ENCODE measurements around the gene NINL. TPM values are rescaled to one million over a fixed set of nuclear protein-coding genes. Genes with fewer than 3 reads are reported as not detected.

Gene NINL
- total RNA-seq, 2 experiments from 2014 or later: 2.5 to 2.8 TPM

DNA sequence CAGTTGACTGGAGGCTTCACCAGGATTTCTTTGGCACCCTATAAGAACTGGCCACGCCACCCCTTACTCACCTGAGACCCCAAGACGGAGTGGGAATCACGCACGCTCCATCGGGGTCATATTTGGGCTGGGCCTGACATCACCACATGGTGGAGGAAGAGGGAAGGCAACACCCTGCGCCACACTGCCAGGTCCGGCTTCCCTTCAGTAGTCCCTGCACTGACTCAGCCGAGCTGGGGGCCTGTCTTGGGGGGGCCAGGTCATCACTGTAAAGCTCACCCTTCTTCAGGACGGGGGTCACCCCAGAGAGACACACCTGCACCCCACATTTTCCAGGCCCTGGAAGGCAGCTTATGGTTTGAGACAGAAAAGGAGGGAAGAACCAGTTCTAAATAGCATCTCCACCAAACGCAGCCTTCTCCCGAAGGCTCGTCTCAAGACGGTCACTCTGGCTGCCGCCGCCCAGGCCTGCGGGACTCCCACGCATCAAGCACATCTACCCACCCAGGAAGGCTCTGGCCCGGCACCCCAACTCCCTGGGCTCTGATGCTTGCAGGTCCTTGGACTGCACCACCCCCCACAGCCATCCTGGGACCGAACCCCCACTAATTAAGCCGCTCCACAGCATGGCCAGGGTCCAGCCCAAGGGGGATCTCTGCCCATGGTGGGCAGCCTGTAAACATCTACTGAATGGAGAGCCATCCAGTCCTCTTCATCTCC lies 126.1 kb downstream of the NINL start:
- CTCF ChIA-PET: no interaction called here
- DNase-seq: no peak

DNA sequence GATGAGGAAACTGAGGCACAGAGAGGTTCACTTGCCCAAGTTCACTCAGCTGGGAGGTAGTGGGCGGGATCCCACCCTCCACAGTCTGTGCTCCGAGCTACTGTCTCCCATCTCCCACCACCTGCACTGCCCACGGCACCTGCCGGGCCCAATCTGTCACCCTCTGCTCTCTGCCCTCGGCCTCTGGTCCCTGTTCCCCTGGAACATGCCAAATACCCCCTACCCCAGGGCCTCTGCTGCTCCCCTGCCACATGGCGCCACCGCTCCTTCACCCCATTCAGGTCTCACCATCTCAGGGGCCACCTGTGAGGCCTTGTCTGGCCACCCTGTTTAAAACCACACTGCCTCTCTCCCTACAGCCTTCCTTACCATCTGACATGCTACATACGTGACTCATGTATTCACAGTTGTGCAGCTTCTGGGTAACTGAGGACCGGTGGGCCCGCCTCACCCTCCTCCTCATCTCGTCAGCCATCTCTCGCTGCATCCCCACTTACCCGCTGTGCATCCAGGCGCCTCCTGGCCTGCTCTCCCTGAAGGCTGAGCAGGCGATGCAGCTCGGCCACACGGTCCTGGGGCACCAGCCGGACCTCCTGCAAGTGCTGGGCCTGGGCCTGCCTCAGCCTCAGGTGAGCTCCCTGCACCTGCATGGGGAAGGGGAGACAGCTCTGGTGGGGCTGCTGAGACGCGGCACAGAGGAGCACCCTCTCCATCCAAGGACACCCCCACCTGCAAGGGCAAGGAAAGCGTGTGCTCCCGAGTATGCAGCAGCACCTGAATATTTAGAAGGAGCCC lies 127.2 kb downstream of the NINL start:
- ChIA-PET POLR2A (no interaction called here), CTCF (no interaction called here)
- no peak overlapping the region for H3K27ac Mint-ChIP-seq
- H3K9me3 Mint-ChIP-seq: no peaks in the 10 kb centered on the region
- H3K4me1 Mint-ChIP-seq: no peaks in the 10 kb centered on the region
- H3K27me3 Mint-ChIP-seq: no peaks in the 10 kb centered on the region
- no peak overlapping the region for H3K4me3 Mint-ChIP-seq
- no peaks in the 10 kb centered on the region for H3K36me3 Mint-ChIP-seq (ENCODE audit: low read depth)
- DNase-seq: no peak

More for the DNA sequence above, 126.1 kb downstream of the NINL start:
- POLR2A ChIA-PET: no interaction called here
- no peaks in the 10 kb centered on the region for H3K9me3 Mint-ChIP-seq
- H3K36me3 Mint-ChIP-seq (ENCODE audit: low read depth): no peaks in the 10 kb centered on the region
- no peaks in the 10 kb centered on the region for H3K4me1 Mint-ChIP-seq
- no peak overlapping the region for H3K27ac Mint-ChIP-seq
- H3K27me3 Mint-ChIP-seq: no peaks in the 10 kb centered on the region
- H3K4me3 Mint-ChIP-seq: no peak overlapping the region

DNA sequence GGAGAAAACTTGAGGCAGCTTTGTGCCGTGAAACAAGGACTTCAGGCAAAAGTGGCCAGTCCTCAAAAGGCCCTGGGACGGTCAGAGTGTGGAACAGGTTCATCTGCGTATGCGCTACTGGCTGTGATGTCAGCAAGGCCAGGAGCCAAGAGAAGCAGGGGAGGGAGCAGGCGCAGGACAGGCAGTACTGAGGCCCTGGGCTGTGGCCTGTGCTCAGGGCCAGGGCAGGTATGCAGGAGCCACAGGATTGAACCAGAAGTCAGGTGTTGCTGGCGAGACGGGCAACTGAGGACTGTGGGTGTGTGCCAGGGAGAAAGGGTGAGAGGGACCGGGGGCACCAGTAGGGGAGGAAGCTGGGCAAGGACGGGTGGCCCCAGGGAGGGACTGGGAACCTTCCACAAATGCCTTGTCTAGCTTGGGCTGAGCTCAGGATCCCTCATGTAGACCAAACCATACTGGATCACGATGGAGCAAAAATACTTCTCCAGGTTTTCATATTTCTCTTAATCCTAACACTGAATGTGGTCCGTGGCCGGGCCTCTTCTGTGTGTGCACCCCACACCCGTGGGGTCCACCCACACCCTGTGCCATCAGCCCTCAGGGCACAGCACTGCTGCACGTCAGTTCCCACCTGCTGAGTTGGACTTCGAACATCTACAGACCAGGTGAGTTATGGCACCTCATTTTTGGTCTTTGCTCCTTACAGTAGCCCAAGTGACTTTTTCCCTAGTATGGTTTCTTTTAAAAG lies 131.0 kb downstream of the NINL start:
- H3K36me3 Mint-ChIP-seq (ENCODE audit: low read depth): peaks cover under 1% of the 10 kb centered on the region
- no peaks in the 10 kb centered on the region for H3K4me1 Mint-ChIP-seq
- DNase-seq: no peak
- ChIA-PET POLR2A (no interaction called here), CTCF (no interaction called here)
- H3K27me3 Mint-ChIP-seq: no peaks in the 10 kb centered on the region
- H3K27ac Mint-ChIP-seq: no peak overlapping the region
- H3K9me3 Mint-ChIP-seq: no peaks in the 10 kb centered on the region
- H3K4me3 Mint-ChIP-seq: no peak overlapping the region

DNA sequence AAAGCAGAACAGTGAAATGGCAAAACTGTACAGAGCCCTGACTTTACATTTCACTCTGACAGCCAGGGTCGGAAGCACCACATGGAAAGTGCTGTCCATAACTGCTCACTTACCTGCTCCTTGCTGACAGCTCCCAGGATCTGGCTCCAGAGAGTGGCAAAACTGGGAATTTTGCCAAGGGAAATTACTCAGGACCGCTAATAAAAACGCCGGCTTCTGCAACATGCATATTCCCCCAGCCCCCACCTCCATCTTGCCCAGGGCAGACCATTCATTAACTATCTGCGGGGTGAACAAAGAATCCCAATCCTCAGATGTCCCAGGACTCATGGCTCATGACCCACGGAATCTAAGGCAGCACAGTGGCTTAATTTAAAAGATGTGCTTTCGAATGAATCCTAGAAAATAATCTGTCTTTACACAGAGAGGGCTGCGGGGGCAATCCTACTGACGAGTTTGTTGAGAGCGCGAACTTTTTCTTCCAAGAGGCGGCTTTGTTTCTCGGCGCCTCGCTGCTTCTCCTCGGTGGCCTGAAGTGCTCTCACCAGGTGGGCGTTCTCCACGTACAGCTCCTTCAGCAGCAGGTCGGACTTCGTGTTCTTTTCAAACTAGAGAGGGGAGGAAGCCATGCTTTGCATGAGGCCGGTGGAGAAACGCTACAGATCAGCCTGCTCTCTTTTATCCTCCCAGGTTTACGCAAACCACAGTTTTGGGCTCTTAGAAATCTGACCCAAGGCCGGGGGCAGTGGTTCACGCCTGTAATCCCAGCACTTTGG lies 132.1 kb downstream of the NINL start:
- Mint-ChIP-seq H3K27ac (no peak overlapping the region), H3K27me3 (no peaks in the 10 kb centered on the region), H3K36me3 (ENCODE audit: low read depth) (peaks cover 12% of the 10 kb centered on the region), H3K4me3 (no peak overlapping the region), H3K4me1 (no peaks in the 10 kb centered on the region), H3K9me3 (no peaks in the 10 kb centered on the region)
- ChIA-PET CTCF (no interaction called here), POLR2A (no interaction called here)
- DNase-seq: no peak

DNA sequence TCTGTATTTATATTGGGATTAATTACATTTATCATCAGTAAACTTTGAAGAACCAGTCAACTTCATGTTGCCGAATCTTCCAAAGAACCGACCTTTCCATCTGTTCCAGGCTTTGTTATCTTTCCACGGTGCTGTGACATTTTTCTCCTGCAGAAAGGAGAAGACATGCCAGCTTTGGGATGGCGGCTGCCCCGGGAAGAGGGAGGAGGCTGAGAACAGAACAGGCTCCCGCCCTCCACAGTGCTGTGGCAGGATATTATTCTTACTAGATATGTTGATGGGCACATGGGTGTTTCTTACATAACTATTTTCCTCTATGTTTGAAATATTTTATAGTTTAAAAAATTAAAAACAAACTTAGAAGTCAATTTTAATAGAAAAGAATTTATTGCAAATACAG lies 133.0 kb downstream of the NINL start:
- ChIA-PET POLR2A (no interaction called here), CTCF (no interaction called here)
- no peak overlapping the region for H3K27ac Mint-ChIP-seq
- no peaks in the 10 kb centered on the region for H3K4me1 Mint-ChIP-seq
- H3K9me3 Mint-ChIP-seq: no peaks in the 10 kb centered on the region
- H3K27me3 Mint-ChIP-seq: no peaks in the 10 kb centered on the region
- peaks cover 20% of the 10 kb centered on the region for H3K36me3 Mint-ChIP-seq (ENCODE audit: low read depth)
- H3K4me3 Mint-ChIP-seq: no peak overlapping the region
- no peak for DNase-seq

DNA sequence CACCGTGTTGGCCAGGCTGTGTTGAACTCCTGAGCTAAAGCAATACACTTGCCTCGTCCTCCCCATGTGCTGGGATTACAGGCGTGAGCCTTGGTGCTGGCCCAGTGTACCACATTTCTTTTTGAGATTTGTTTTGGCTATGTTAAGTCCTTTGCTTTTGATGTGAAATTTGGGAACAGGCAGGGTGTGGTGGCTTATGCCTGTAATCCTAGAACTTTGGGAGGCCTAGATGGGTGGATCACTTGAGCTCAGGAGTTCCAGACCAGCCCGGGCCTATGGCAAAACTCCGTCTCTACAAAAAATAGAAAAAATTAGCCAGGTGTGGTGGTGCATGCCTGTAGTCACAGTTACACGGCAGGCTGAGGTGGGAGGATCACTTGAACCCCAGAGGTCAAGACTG lies 137.7 kb downstream of the NINL start:
- POLR2A ChIA-PET: no interaction called here
- no peak overlapping the region for H3K27ac Mint-ChIP-seq
- H3K4me1 Mint-ChIP-seq: peaks cover 5% of the 10 kb centered on the region
- CTCF ChIA-PET: no interaction called here
- H3K9me3 Mint-ChIP-seq: no peaks in the 10 kb centered on the region
- peaks cover 46% of the 10 kb centered on the region for H3K36me3 Mint-ChIP-seq (ENCODE audit: low read depth)
- H3K4me3 Mint-ChIP-seq: no peak overlapping the region
- H3K27me3 Mint-ChIP-seq: no peaks in the 10 kb centered on the region
- no peak for DNase-seq

DNA sequence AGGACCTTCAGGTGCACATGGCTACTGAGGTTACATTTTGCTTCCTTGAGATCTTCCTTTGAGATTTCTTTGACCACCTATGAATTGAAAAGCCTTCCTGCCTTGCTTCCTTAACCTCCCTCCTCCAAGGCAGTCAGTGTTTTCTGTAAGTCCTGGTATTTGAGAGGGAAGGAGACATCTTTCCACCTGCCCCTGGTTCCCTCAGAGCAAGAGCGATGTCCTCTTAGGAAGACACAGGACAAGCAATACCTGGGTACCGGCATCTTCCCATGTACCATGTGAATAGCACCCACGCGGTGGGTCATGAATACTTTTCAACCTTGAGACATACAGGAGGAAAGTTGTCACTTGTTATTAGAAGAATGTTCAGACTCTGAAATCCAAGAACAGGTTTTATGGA lies 140.8 kb downstream of the NINL start:
- Mint-ChIP-seq H3K4me3 (no peak overlapping the region), H3K27ac (no peak overlapping the region), H3K27me3 (no peaks in the 10 kb centered on the region), H3K9me3 (no peaks in the 10 kb centered on the region), H3K4me1 (peaks cover 5% of the 10 kb centered on the region), H3K36me3 (ENCODE audit: low read depth) (peaks cover 49% of the 10 kb centered on the region)
- ChIA-PET POLR2A (no interaction called here), CTCF (no interaction called here)
- no peak for DNase-seq

DNA sequence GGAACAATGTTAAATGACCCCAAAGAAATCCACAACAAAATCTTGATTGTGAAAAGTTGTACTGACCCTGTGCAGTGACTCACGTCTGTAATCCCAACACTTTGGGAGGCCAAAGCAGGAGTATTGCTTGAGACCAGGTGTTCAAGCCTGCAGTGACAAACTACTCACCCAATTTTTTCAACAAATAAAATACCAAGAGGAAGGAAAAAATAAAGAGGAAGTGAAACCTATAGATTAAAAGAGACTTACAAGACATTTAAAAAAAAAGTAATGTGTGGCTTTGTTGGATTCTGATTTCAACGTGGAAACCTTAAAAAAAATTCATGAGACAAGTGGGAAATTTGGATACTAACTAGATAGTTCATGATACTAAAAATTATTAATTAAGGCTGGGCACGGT lies 146.0 kb downstream of the NINL start:
- Mint-ChIP-seq H3K4me1 (no peaks in the 10 kb centered on the region), H3K36me3 (ENCODE audit: low read depth) (peaks cover 33% of the 10 kb centered on the region), H3K27ac (peak overlapping the region; percentile 21), H3K4me3 (no peak overlapping the region), H3K27me3 (no peaks in the 10 kb centered on the region), H3K9me3 (no peaks in the 10 kb centered on the region)
- ChIA-PET POLR2A (no interaction called here), CTCF (interaction anchor here (1.2 kb wide), 1 partner anchor 31 kb away, joined by 4 read pairs; no protein-coding TSS in a partner anchor)
- DNase-seq: no peak

DNA sequence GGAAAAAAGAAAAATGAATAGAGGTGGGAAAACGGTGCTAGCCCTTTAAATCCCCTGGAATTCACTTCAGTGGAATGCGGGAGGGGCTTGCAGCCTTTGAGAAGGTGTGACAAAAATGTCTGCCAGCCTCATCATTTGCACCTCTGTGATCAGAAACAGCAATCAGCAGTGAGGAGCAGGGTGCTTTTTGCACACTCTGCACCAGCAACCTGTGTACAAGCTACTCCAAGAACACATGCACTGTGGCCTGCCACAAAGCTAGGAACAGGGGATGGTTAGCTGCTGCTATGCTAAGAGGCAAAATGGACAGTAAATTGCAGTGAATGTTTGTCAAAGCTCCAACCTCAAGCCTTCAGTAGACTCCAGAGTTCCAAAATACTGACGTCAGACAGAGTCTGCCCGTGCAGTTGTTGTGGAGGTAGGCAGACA lies 148.2 kb downstream of the NINL start:
- Mint-ChIP-seq H3K4me1 (no peaks in the 10 kb centered on the region), H3K27ac (no peak overlapping the region), H3K4me3 (no peak overlapping the region), H3K36me3 (ENCODE audit: low read depth) (peaks cover 36% of the 10 kb centered on the region), H3K9me3 (no peaks in the 10 kb centered on the region), H3K27me3 (no peaks in the 10 kb centered on the region)
- DNase-seq: no peak
- ChIA-PET CTCF (no interaction called here), POLR2A (no interaction called here)

DNA sequence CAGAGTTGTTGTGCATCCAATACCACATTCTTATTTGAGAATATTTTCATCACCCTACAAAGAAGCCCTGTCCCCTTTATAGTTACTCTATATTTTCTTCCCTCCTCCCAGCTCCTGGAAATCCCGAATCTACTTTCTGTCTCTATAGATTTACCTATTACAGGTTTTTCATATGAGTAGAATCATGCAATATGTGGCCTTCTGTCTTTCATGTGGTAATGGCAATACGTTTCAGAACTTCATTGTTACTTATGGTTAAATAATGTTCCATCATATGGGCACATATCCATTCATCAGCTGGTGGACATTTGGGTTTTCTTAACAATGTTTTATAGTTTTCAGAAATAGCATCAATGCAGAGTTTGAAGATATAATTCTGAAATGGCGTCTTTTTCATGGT lies 160.8 kb downstream of the NINL start:
- Mint-ChIP-seq H3K4me1 (peaks cover 17% of the 10 kb centered on the region), H3K4me3 (no peak overlapping the region), H3K27ac (no peak overlapping the region), H3K9me3 (no peaks in the 10 kb centered on the region), H3K27me3 (no peaks in the 10 kb centered on the region), H3K36me3 (ENCODE audit: low read depth) (peaks cover 49% of the 10 kb centered on the region)
- ChIA-PET POLR2A (no interaction called here), CTCF (no interaction called here)
- no peak for DNase-seq

DNA sequence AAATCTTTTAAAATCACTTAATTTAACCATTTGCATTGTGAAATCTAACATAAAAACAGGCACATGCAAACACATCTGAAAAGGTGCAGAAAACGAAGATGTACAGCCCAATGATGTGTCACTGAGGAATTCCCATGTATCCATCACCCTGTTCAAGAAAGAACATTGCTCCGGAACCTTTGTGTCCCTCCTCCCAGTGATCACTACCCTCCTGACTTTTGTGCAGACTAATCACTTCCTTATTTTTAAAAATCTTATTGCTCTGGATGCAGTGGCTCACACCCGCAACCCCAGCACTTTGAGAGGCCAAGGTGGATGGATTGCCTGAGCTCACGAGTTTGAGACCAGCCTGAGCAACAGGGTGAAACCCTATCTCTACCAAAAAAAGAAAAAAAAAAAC lies 163.3 kb downstream of the NINL start:
- Mint-ChIP-seq H3K9me3 (no peaks in the 10 kb centered on the region), H3K4me3 (no peak overlapping the region), H3K27me3 (no peaks in the 10 kb centered on the region), H3K36me3 (ENCODE audit: low read depth) (peaks cover 47% of the 10 kb centered on the region), H3K27ac (no peak overlapping the region), H3K4me1 (peaks cover 17% of the 10 kb centered on the region)
- DNase-seq: no peak
- CTCF ChIA-PET: no interaction called here
- POLR2A ChIA-PET: interaction anchor here (1.2 kb wide), 1 partner anchor 14 kb away, joined by 8 read pairs; the partner anchor contains the start of gene GINS1

DNA sequence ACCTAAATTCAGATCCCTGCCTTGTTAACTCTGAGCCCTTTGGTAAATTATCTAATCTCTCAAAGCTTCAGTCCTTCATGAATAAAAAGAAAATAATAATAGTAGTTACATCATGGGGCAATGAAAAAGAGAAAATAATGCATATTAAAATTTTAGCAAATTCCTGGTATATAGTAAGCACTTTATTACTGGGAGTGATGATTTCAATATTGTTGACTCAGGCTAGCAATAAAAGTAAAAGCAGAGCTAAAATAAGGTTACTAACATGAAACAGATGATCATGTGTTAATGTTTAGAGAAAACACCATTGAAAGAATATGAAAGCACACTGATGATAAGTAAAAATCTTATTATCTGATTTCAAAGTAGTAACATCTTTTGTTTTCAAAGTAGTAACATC lies 164.2 kb downstream of the NINL start:
- H3K4me3 Mint-ChIP-seq: no peak overlapping the region
- H3K36me3 Mint-ChIP-seq (ENCODE audit: low read depth): peaks cover 41% of the 10 kb centered on the region
- no peaks in the 10 kb centered on the region for H3K9me3 Mint-ChIP-seq
- ChIA-PET CTCF (interaction anchor here (0.6 kb wide), 1 partner anchor 222 kb away, joined by 3 read pairs; no protein-coding TSS in a partner anchor), POLR2A (no interaction called here)
- DNase-seq: no peak
- H3K27me3 Mint-ChIP-seq: no peaks in the 10 kb centered on the region
- H3K27ac Mint-ChIP-seq: no peak overlapping the region
- peaks cover 13% of the 10 kb centered on the region for H3K4me1 Mint-ChIP-seq

DNA sequence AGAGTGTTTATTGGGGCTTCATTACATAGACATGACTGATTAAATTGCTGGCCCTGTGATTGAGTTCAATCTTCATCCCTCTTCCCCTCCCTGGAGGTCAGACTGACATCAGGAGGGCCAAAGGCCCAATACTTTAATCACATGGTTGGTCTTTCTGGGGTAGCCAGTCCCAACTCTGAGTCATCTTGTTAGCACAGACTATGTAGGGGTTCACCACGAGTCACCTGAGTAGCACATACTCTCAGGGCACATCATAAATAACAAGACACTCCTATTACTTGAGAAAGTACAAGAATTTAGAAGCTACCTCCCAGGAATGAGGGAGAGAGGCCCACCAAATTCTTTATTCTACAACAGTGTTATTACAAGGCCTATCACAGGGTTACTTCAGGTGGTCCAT lies 166.6 kb downstream of the NINL start:
- Mint-ChIP-seq H3K4me1 (no peaks in the 10 kb centered on the region), H3K4me3 (no peak overlapping the region), H3K9me3 (no peaks in the 10 kb centered on the region), H3K27ac (no peak overlapping the region), H3K36me3 (ENCODE audit: low read depth) (peaks cover 36% of the 10 kb centered on the region), H3K27me3 (no peaks in the 10 kb centered on the region)
- ChIA-PET CTCF (interaction anchor here (1.9 kb wide), 1 partner anchor 11 kb away, joined by 4 read pairs; the partner anchor contains the start of gene GINS1), POLR2A (interaction anchor here (1.4 kb wide), 1 partner anchor 11 kb away, joined by 7 read pairs; the partner anchor contains the start of gene GINS1)
- DNase-seq: no peak

Measured in activated CD4-positive, alpha-beta memory T cell treated with anti-CD3 and anti-CD28 coated beads, Interleukin-2, amount 10 ng/mL, durations not matched to agents 7 days and 5 days (primary cell).